ENCODE measurements around the gene TTLL13. TPM values are rescaled to one million over a fixed set of nuclear protein-coding genes. Genes with fewer than 3 reads are reported as not detected.
A peak's percentile ranks its signal among the peaks of the same experiment; 100 is the strongest.

Gene TTLL13
- total and polyA plus RNA-seq, 2 of the 4 experiments (the other 2 are of a cell fraction), result 0.10 TPM; not detected in 1

- no peak overlapping the region for H2BK120ac ChIP-seq (ENCODE audit: low read depth, low read length)
- peaks cover 6% of the 10 kb centered on the region for H3K4me1 ChIP-seq (ENCODE audit: control insufficient read depth, insufficient read depth, low read length)
- H3K18ac ChIP-seq (ENCODE audit: low read depth, low read length), result no peak overlapping the region
- BruUV-seq (replicated peaks), result no TSS peak
- H3K79me1 ChIP-seq (ENCODE audit: low read depth in 1 of 2, low read length in 2 of 2), result peaks cover 22 to 44% of the 10 kb centered on the region in 2 experiments
- H3K27ac ChIP-seq (ENCODE audit: insufficient read depth, low read length), result no peak overlapping the region
- no peak overlapping the region for H4K91ac ChIP-seq (ENCODE audit: insufficient read depth, low read depth, low read length)
- peak overlapping the region; percentile 23 for H2AK9ac ChIP-seq (replicated peaks; ENCODE audit: low read depth, low read length, poor library complexity)
- TF ChIP-seq CHD1 (IDR thresholded peaks at IDR 0.05; ENCODE audit: low read depth, low read length), result no peak
- TF ChIP-seq MXI1 (IDR thresholded peaks at IDR 0.05; ENCODE audit: borderline replicate concordance, low read depth, low read length), result no peak
- TF ChIP-seq FOS (IDR thresholded peaks at IDR 0.05; ENCODE audit: low read depth, low read length), result no peak
- no peak for TF ChIP-seq RAD21 (IDR thresholded peaks at IDR 0.05; ENCODE audit: low read length)
- TF ChIP-seq RCOR1 (IDR thresholded peaks at IDR 0.05; ENCODE audit: insufficient replicate concordance, low read length), result no peak
- no peak for TF ChIP-seq MAZ (IDR thresholded peaks at IDR 0.05; ENCODE audit: borderline replicate concordance, low read depth, low read length)
- no peak for TF ChIP-seq ELK1 (IDR thresholded peaks at IDR 0.05; ENCODE audit: borderline replicate concordance, low read depth, low read length)
- TF ChIP-seq POLR2A (IDR thresholded peaks at IDR 0.05; ENCODE audit: low read depth, low read length), result no peak
- no peak for TF ChIP-seq NFE2L2 (IDR thresholded peaks at IDR 0.05; ENCODE audit: low read depth, low read length)
- no peak for TF ChIP-seq SMC3 (IDR thresholded peaks at IDR 0.05; ENCODE audit: low read depth, low read length)
- TF ChIP-seq CTCF (conservative IDR thresholded peaks at IDR 0.05; ENCODE audit: low read depth, low read length), result no peak
- TF ChIP-seq RFX5 (IDR thresholded peaks at IDR 0.05; ENCODE audit: low read depth, low read length), result no peak
- TF ChIP-seq USF2 (IDR thresholded peaks at IDR 0.05; ENCODE audit: low read depth, low read length), result no peak
- TF ChIP-seq CEBPB (IDR thresholded peaks at IDR 0.05; ENCODE audit: low read depth, low read length), result no peak
- TF ChIP-seq BHLHE40 (IDR thresholded peaks at IDR 0.05; ENCODE audit: low read depth, low read length), result no peak
- TF ChIP-seq MAFK (IDR thresholded peaks at IDR 0.05; ENCODE audit: low read depth, low read length), result no peak
- H3K4me3 ChIP-seq (ENCODE audit: insufficient read depth, low read depth, low read length), result no peak overlapping the region
- peak overlapping the region; percentile 85 for H2AK5ac ChIP-seq (ENCODE audit: low read depth, low read length)
- H2BK15ac ChIP-seq (ENCODE audit: low read depth, low read length), result no peak overlapping the region
- no peak overlapping the region for H2BK20ac ChIP-seq (ENCODE audit: low read depth, low read length)
- in situ Hi-C loops (cut with MboI; ENCODE audit: low sequenced_read_pairs), result no loop called here
- 83% methylated on average over 1 of the region's 8 CpGs; no CpG with 5 or more reads in 1 of the 2 experiments for WGBS, 2 experiments (ENCODE audit: extremely low coverage in 2 of 2, insufficient read length in 1 of 2)
- H3K14ac ChIP-seq (replicated peaks; ENCODE audit: low read depth, low read length), result no peak overlapping the region
- peaks cover 10% of the 10 kb centered on the region for H3K9me1 ChIP-seq (ENCODE audit: insufficient read depth, low read length)
- no peak overlapping the region for H2BK5ac ChIP-seq (ENCODE audit: low read depth, low read length, poor library complexity, severe bottlenecking)
- DNase-seq (no peak), ATAC-seq (ENCODE audit: low read depth) (no peak)
- no peak overlapping the region for H4K8ac ChIP-seq (ENCODE audit: low read depth in 2 of 2, low read length in 2 of 2)
- H2AFZ ChIP-seq (replicated peaks; ENCODE audit: low read length, poor library complexity), result no peak overlapping the region
- H4K20me1 ChIP-seq (ENCODE audit: insufficient read depth, low read length), result no peaks in the 10 kb centered on the region; the same call in 1 of the 2 replicates
- no peaks in the 10 kb centered on the region for H3K27me3 ChIP-seq (ENCODE audit: control insufficient read depth, insufficient read depth, low read length)
- dilution Hi-C loops (cut with HindIII; ENCODE audit: low sequenced_read_pairs, unreplicated experiment), result no loop called here
- H3K4me2 ChIP-seq (ENCODE audit: low read depth, low read length), result no peak overlapping the region
- H3K9me3 ChIP-seq (ENCODE audit: control insufficient read depth, insufficient read depth, low read length), result no peaks in the 10 kb centered on the region
- no peak overlapping the region for H3K4ac ChIP-seq (ENCODE audit: low read depth, low read length)
- H3K36me3 ChIP-seq (ENCODE audit: control insufficient read depth, insufficient read depth, low read length), result peaks cover 7% of the 10 kb centered on the region
- no peak overlapping the region for H3K56ac ChIP-seq (ENCODE audit: extremely low read depth, insufficient read depth, low read length)
- no peak overlapping the region for H4K5ac ChIP-seq (ENCODE audit: low read depth, low read length)
- ChIA-PET POLR2A (ENCODE audit: unreplicated experiment) (no interaction called here), CTCF (no interaction called here)
- intact Hi-C loops (cut with micrococcal nuclease), result no loop called here
- no peak overlapping the region for H3K23ac ChIP-seq (ENCODE audit: low read depth, low read length)
- H3K9ac ChIP-seq (ENCODE audit: low read depth, low read length), result no peak overlapping the region
Observed at GRCh38 chr15:90210593-90210992, 38.8 kb upstream of the TTLL13 start.

All from IMR-90 (cell line).